Mononuclear cell (primary cell): ENCODE results near the gene IGFLR1. TPM values are rescaled to one million over a fixed set of nuclear protein-coding genes. Genes with fewer than 3 reads are reported as not detected.
A peak's percentile ranks its signal among the peaks of the same experiment; 100 is the strongest.

Experiments used
- H3K27me3 ChIP-seq: 2 replicates; pipeline ENCODE4 v1.6.0; 2011; ENCODE audit warnings: low read length, control low read depth; ENCODE audit not compliant: insufficient read depth
- H3K4me1 ChIP-seq: 2 replicates; pipeline ENCODE4 v1.5.1; 2011; ENCODE audit warnings: mild to moderate bottlenecking, low read length, control low read depth; ENCODE audit not compliant: insufficient read depth
- H3K4me3 ChIP-seq: 2 replicates; pipeline ENCODE4 v1.5.1; 2011; ENCODE audit warnings: mild to moderate bottlenecking, low read length, moderate library complexity
- H3K9me3 ChIP-seq: 2 replicates; pipeline ENCODE4 v1.5.1; 2011; ENCODE audit warnings: low read depth, mild to moderate bottlenecking, control low read depth, low read length
- total RNA-seq: library from RNA; depleted of rRNA; stranded (reverse); fragments of >200 nt; gene quantifications from one replicate; pipeline ENCODE4 v1.2.3, GENCODE V29; 2012

IGFLR1 gene
- total RNA-seq, 1 donor, result 8.7 TPM

DNA sequence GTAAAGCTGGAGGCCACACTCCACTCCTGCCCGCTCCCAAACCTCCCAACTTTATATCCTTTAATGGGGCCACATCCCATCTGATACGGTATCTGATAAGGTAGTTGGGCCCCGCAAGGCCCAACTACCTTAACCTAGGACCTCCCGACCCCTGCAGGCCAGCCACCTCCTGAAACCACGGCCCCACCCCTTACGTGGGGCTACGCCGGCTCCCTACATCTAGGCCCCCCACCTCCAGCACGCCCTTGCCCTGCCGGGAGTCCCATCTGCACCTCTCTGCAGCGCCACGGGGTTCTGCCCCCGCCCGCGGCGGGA, 2.2 kb downstream of the IGFLR1 start:
- no peaks in the 10 kb centered on the region for H3K9me3 ChIP-seq
- no peaks in the 10 kb centered on the region for H3K27me3 ChIP-seq
- peaks cover 60% of the 10 kb centered on the region for H3K4me1 ChIP-seq
- peak overlapping the region; percentile 70 for H3K4me3 ChIP-seq

DNA sequence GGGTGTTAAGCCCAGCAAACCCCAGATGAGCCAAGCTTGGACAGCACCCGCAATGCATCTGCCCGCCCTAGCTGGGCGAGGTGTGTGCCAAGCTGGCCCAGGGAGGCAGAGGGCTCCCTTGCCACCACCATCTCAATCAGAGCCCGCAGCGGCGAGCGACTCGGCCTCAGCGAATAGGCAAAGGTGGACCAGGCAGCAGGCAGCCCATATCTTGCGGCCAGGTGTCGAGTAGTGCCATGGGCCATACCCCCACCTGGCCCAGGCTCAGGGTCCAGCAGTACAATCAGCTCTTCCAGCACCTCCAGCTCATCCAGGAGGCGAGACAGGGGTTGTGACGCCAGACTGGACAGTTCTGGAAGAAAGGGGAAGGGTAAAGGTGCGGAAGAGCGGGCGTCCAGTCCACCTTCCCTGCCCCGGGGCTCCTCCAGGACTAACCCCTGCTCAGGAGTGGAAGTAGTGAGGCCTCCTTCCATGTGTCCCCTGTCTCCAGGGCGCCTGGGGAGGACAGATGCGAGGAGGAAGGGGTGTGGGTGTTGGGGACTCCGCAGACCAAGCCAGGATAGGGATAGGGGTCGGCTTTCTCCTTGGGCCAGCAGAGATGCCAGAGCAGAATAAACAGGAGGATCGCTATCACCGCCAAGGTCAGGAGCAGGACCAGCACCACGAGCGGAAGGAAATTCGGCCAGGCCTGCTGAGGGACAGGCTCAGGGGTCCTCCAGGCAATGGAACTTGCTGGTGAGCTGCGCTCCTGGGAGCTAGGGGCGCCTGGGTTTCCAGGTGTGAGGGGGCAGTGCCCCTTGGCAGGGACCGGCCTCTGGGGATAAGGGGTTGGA, 2.8 kb downstream of the IGFLR1 start:
- no peaks in the 10 kb centered on the region for H3K27me3 ChIP-seq
- peak overlapping the region; percentile 70 for H3K4me3 ChIP-seq
- H3K9me3 ChIP-seq, result no peaks in the 10 kb centered on the region
- H3K4me1 ChIP-seq, result peaks cover 58% of the 10 kb centered on the region

DNA sequence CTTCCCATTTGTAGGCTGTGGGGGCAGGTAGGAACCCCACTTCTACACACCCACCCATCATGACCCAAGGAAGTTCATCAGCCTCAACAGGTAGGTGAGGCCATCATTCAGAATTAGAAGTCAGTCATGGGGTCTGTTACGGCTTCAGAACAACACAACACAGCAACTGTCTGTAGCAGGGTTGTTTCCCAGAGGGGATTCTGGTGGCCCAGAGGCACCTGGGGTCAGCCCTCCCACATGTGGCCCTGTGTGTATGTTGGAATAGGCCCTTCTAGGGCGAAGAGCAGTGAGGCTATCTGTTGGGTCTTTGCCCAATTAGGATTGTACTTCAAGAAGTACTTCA, 3.4 kb downstream of the IGFLR1 start:
- Histone ChIP-seq H3K4me1 (peaks cover 51% of the 10 kb centered on the region), H3K27me3 (no peaks in the 10 kb centered on the region), H3K9me3 (no peaks in the 10 kb centered on the region), H3K4me3 (no peak overlapping the region)

DNA sequence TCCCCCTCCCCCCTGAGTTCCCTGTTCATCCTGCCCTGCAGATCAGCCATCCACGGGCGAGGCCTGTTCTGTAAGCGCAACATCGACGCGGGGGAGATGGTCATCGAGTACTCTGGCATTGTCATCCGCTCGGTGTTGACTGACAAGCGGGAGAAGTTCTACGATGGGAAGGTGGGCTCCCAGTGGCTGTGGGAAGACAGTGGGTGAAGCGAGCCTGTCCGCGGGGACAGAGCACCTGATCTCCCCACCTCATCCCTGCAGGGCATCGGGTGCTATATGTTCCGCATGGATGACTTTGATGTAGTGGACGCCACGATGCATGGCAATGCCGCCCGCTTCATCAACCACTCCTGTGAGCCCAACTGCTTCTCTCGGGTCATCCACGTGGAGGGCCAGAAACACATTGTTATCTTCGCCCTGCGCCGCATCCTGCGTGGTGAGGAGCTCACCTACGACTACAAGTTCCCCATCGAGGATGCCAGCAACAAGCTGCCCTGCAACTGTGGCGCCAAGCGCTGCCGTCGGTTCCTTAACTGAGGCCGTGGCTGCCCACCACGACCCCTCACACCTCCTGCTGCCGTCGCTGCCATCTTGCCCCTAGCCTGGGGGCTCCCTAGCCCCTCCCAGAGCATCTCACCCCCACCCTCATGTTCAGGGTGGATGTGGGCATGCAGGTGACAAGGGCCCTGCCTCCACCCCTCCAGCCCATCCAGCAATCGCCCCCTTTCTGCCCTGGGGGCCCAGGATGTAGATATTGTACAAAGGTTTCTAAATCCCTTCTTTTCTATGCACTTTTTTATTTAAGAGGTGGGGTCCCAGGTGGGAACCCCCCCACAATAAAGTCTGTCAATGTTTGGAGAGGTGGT, 4.0 kb downstream of the IGFLR1 start:
- no peak overlapping the region for H3K4me3 ChIP-seq
- no peaks in the 10 kb centered on the region for H3K9me3 ChIP-seq
- H3K4me1 ChIP-seq, result peaks cover 45% of the 10 kb centered on the region
- H3K27me3 ChIP-seq, result no peaks in the 10 kb centered on the region

DNA sequence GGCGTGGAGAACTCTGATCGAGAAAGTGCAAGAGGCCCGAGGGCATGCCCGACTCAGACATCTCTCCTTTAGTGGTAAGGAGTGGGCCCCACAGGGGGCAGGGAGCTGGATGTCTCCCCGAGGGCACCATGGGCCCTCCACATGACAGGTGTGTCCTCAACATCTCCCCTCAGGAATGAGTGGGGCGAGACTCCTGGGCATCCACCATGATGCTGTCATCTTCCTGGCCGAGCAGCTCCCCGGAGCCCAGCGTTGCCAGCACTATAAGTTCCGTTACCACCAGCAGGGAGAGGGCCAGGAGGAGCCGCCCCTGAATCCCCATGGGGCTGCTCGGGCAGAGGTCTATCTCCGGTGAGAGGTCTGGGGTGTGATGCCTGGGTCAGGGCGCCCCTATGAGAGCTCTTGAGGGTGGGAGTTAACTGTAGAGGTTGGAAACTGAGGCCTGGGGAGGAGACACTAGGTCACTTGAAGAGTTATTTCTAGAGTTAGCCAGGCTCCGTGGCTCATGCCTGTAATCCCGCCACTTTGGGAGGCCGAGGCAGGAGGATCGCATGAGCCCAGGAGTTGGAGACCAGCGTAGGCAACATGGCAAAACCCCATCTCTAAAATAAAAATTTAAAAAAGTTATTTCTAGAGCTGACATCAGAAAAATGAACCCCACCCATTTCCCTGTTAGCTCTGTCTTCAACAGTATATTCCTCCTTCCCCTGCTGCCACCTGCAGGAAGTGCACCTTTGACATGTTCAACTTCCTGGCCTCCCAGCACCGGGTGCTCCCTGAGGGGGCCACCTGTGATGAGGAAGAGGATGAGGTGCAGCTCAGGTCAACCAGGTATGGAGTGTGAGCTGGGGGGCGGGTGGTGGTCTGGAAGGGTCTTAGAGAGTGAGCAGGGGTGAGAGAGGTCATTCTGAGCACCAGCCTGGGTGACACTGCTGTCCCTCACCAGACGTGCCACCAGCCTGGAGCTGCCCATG, 5.1 kb downstream of the IGFLR1 start:
- Histone ChIP-seq H3K4me3 (no peak overlapping the region), H3K4me1 (peaks cover 35% of the 10 kb centered on the region), H3K27me3 (no peaks in the 10 kb centered on the region), H3K9me3 (no peaks in the 10 kb centered on the region)

DNA sequence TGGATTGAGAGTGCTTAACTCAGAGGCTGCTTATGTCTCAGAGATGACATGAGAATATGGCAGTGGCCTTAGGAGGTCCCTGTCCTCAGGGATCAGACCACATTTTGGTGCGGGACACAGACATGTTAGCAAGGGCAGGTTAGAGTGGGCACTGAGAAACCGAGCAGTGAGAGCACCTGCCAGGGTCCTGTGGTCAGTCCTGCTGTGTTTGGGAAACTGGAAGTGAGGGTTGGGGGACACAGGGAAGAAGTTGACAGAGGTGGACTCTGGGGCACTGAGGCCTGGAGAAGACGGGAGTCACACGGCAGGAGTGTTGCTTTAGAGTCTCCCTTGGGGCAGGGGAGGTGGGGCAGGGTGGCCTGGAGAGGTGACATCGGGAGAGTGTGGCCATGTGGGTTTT, 7.4 kb downstream of the IGFLR1 start:
- H3K9me3 ChIP-seq, result no peaks in the 10 kb centered on the region
- H3K4me3 ChIP-seq, result no peak overlapping the region
- no peaks in the 10 kb centered on the region for H3K27me3 ChIP-seq
- peaks cover 17% of the 10 kb centered on the region for H3K4me1 ChIP-seq

DNA sequence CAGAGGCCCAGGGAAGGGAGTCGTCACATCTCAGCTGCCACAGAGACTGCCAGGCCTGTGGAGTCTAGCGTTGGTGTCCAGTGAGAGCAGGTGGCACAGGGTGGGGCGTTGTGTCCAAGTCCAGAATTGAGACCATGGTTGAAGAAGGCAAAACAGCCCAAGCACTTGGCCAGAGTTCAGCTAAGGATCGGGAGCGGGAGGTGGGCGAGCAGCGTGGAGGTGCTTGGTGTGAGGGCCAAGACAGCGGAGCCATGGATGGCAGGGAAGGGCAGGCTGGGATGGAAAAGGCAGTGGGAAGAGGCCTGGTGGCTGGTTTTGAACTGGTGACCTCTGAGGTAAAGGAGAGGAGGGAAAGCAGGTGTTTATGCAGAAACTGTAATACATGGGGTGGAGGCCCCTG, 8.0 kb downstream of the IGFLR1 start:
- Histone ChIP-seq H3K4me1 (peaks cover 11% of the 10 kb centered on the region), H3K4me3 (no peak overlapping the region), H3K9me3 (no peaks in the 10 kb centered on the region), H3K27me3 (no peaks in the 10 kb centered on the region)

DNA sequence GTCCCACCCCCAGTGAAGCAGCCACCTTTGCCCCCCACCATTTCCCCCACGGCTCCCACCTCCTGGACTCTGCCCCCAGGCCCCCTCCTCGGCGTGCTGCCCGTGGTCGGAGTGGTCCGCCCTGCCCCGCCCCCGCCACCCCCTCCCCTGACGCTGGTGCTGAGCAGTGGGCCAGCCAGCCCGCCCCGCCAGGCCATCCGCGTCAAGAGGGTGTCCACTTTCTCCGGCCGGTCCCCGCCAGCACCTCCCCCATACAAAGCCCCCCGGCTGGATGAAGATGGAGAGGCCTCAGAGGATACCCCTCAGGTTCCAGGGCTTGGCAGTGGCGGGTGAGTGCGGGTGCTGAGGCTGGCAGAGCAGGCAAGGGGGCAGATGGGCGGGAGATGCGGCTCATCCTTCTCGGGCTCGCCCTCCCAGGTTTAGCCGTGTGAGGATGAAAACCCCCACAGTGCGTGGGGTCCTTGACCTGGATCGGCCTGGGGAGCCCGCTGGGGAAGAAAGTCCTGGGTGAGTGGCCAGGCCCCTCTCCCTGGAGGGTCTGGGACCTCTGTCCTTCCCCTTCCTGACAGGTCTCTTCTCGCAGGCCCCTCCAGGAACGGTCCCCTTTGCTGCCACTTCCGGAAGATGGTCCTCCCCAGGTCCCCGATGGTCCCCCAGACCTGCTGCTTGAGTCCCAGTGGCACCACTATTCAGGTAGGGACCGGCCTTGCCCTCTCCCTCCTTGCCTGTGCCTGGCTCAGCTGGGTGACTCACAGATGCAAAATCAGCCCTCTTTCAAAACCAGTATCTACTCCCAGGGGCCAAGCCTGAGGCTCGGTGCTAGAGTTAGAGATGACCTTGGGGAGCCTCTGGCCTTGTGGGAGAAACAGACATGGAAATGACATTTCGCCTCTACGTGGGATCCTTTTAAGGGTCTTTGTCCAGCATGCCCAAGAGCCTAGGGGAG, 8.8 kb downstream of the IGFLR1 start:
- no peaks in the 10 kb centered on the region for H3K9me3 ChIP-seq
- H3K27me3 ChIP-seq, result no peaks in the 10 kb centered on the region
- H3K4me1 ChIP-seq, result peaks cover 10% of the 10 kb centered on the region
- H3K4me3 ChIP-seq, result no peak overlapping the region

DNA sequence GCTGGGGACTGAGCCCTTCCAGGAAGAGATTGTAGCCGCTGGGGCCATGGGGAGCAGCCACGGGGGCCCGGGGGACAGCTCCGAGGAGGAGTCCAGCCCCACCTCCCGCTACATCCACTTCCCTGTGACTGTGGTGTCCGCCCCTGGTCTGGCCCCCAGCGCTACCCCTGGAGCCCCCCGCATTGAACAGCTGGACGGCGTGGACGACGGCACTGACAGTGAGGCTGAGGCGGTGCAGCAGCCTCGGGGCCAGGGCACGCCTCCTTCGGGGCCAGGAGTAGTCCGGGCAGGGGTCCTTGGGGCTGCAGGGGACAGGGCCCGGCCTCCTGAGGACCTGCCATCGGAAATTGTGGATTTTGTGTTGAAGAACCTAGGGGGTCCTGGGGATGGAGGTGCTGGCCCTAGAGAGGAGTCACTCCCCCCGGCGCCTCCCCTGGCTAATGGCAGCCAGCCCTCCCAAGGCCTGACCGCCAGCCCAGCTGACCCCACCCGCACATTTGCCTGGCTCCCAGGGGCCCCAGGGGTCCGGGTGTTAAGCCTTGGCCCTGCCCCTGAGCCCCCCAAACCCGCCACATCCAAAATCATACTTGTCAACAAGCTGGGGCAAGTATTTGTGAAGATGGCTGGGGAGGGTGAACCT, 9.6 kb downstream of the IGFLR1 start:
- Histone ChIP-seq H3K27me3 (no peaks in the 10 kb centered on the region), H3K4me3 (no peak overlapping the region), H3K9me3 (no peaks in the 10 kb centered on the region), H3K4me1 (peaks cover 10% of the 10 kb centered on the region)

DNA sequence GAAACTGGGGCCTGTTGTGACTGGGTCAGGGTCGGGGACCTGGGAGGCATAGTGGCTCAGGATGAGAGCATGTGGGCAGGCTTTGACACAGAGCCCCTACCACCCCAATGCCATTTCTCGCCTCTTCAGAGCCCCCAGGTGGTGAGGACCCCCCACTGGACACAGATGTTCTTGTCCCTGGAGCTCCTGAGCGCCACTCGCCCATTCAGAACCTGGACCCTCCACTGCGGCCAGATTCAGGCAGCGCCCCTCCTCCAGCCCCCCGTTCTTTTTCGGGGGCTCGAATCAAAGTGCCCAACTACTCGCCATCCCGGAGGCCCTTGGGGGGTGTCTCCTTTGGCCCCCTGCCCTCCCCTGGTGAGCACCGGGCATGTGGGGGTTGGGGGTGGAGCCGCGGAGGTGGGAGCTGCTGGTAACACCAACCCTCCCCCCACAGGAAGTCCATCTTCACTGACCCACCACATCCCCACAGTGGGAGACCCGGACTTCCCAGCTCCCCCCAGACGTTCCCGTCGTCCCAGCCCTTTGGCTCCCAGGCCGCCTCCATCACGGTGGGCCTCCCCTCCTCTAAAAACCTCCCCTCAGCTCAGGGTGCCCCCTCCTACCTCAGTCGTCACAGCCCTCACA, 10.4 kb downstream of the IGFLR1 start:
- no peaks in the 10 kb centered on the region for H3K9me3 ChIP-seq
- H3K4me3 ChIP-seq, result no peak overlapping the region
- H3K4me1 ChIP-seq, result peaks cover 2% of the 10 kb centered on the region
- no peaks in the 10 kb centered on the region for H3K27me3 ChIP-seq

DNA sequence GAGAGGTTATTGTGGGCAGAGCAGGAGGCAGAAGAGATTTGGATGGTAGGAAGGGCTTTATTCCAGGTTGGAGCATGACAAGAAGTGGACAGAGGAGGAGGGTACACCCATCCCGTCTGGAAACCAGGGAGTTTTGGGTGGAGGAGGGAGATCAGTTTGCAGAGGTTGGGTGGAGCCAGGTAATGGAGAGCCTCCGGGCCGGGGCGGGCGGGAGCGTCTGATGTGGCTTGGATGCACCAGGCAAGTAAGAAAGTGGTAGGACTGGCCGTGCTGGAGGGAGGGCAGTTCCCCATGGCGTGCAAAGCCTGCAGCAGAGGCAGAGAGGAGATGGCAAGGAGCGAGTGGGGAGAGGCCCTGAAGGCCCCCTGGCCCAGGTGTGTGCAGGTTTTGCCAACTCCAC, 10.9 kb downstream of the IGFLR1 start:
- Histone ChIP-seq H3K27me3 (no peaks in the 10 kb centered on the region), H3K4me3 (no peak overlapping the region), H3K4me1 (no peaks in the 10 kb centered on the region), H3K9me3 (no peaks in the 10 kb centered on the region)

DNA sequence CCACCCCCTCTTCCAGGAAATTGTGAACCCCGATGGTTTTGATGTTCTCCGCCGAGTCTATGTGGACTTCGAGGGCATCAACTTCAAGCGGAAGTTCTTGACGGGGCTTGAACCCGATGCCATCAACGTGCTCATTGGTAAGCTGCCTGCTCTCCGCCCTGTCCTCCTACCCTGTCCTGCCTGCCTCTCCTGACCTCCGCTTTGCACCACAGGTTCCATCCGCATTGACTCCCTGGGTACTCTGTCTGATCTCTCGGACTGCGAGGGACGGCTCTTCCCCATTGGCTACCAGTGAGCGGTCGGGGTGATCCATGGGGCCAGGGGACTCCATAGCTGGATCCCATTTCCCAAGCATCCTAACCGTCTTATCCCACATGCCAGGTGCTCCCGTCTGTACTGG, 11.9 kb downstream of the IGFLR1 start:
- H3K4me1 ChIP-seq, result no peaks in the 10 kb centered on the region
- no peaks in the 10 kb centered on the region for H3K9me3 ChIP-seq
- H3K4me3 ChIP-seq, result no peak overlapping the region
- no peaks in the 10 kb centered on the region for H3K27me3 ChIP-seq

DNA sequence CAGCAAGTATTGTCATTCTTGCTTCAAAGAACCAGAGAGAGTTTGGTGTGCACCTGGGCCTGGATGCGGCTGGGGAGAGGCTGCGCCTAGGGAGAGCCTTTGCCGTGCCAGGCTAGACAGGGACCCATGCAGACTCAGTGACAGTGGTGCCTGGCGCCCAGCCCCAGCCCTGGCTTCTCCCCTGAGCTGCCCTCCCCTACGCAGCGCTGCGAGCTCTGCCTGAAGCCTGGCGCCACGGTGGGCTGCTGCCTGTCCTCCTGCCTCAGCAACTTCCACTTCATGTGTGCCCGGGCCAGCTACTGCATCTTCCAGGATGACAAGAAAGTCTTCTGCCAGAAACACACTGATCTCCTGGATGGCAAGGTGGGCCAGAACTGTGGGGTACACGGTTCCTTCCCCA, 12.5 kb downstream of the IGFLR1 start:
- H3K4me3 ChIP-seq, result no peak overlapping the region
- no peaks in the 10 kb centered on the region for H3K9me3 ChIP-seq
- no peaks in the 10 kb centered on the region for H3K27me3 ChIP-seq
- H3K4me1 ChIP-seq, result no peaks in the 10 kb centered on the region
